ENCODE results near the gene POLR2F. TPM values are rescaled to one million over a fixed set of nuclear protein-coding genes. Genes with fewer than 3 reads are reported as not detected.

The POLR2F gene
- total RNA-seq, 2 donors from 2014 or later = 43.8 to 119 TPM

DNA sequence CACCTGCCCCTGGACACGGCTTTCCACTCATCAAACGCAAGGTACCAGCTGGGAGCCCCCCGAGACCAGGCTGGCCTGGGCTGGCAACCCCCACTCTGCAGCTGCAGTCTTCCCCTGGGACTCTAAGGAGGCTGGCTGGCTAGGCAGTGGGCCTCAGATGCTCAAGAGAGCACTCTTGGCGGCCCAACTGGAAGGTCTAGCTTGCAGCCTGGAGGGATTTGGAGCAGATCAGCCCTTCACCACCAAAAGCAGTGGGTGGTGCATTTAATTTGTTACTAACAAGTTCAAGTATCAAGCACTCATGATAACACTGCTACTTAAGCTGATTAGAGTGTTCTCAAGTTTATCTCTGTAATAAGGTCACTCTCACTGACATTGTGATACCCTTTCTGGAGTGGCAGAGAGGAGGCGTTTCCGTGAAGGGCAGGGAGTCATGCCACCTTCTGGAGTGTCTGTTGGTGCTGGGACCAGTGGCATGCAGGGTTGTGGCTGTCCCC is 21.6 kb upstream of the POLR2F start:
- WGBS, 2 donors = 35 to 62% methylated on average over 2 to 6 of the region's 6 CpGs
- no peak for DNase-seq
- H3K9me3 ChIP-seq = no peaks in the 10 kb centered on the region
- TF ChIP-seq POLR2A (IDR thresholded peaks at IDR 0.05) = no peak
- TF ChIP-seq, protein P1, sequence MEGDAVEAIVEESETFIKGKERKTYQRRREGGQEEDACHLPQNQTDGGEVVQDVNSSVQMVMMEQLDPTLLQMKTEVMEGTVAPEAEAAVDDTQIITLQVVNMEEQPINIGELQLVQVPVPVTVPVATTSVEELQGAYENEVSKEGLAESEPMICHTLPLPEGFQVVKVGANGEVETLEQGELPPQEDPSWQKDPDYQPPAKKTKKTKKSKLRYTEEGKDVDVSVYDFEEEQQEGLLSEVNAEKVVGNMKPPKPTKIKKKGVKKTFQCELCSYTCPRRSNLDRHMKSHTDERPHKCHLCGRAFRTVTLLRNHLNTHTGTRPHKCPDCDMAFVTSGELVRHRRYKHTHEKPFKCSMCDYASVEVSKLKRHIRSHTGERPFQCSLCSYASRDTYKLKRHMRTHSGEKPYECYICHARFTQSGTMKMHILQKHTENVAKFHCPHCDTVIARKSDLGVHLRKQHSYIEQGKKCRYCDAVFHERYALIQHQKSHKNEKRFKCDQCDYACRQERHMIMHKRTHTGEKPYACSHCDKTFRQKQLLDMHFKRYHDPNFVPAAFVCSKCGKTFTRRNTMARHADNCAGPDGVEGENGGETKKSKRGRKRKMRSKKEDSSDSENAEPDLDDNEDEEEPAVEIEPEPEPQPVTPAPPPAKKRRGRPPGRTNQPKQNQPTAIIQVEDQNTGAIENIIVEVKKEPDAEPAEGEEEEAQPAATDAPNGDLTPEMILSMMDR (IDR thresholded peaks at IDR 0.05) = no peak
- intact Hi-C loops (cut with DNase I) = no loop called here
- ATAC-seq = no peak
- peak overlapping the region; percentile 10 to 87 (median 72) for H3K27ac ChIP-seq
- no peaks in the 10 kb centered on the region for H3K27me3 ChIP-seq
- peaks cover 61% of the 10 kb centered on the region for H3K4me1 ChIP-seq
- H3K4me3 ChIP-seq = no peak overlapping the region
- H3K36me3 ChIP-seq (replicated peaks in 1 of 2; ENCODE audit: insufficient read depth in 1 of 2, low read depth in 2 of 2) = peaks cover 0 to 5% of the 10 kb centered on the region in 2 donors

DNA sequence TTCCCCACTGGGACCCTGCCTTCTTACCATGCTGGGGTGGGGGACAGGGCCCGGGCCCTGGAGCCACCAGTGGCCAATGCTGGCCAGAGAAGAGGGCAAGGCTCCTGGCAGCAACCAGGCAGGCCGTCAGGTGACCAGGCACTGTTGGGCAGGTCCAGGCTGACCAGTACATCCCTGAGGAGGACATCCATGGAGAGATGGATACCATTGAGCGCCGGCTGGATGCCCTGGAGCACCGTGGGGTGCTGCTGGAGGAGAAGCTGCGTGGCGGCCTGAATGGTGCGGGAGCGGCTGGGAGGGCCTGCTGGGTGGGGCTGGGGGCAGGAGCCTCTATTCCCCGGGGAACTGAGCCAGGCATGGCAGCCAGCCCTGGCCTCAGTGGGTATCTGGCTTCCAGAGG is 21.1 kb upstream of the POLR2F start:
- Histone ChIP-seq H3K4me1 (peaks cover 60% of the 10 kb centered on the region), H3K36me3 (replicated peaks in 1 of 2; ENCODE audit: insufficient read depth in 1 of 2, low read depth in 2 of 2) (peaks cover 0 to 6% of the 10 kb centered on the region in 2 donors), H3K4me3 (no peak overlapping the region), H3K27me3 (no peaks in the 10 kb centered on the region), H3K9me3 (no peaks in the 10 kb centered on the region), H3K27ac (peak overlapping the region; percentile 10 to 87 (median 72))
- WGBS, 2 donors = 75 to 81% methylated on average over 8 to 10 of the region's 10 CpGs
- intact Hi-C loops (cut with DNase I) = no loop called here
- ATAC-seq = no peak
- TF ChIP-seq POLR2A (IDR thresholded peaks at IDR 0.05) = no peak
- TF ChIP-seq, protein P1 (IDR thresholded peaks at IDR 0.05) = no peak
- no peak for DNase-seq

GRCh38 chr22:37932821-37933578 is 20.5 kb upstream of the POLR2F start:
- ATAC-seq (no peak), DNase-seq (peak in 3 of 4 donors; percentile 33 to 52 (median 46))
- Histone ChIP-seq H3K27me3 (no peaks in the 10 kb centered on the region), H3K36me3 (replicated peaks in 1 of 2; ENCODE audit: insufficient read depth in 1 of 2, low read depth in 2 of 2) (peaks cover 4 to 6% of the 10 kb centered on the region in 2 donors), H3K4me3 (no peak overlapping the region), H3K9me3 (no peaks in the 10 kb centered on the region), H3K4me1 (peaks cover 60% of the 10 kb centered on the region), H3K27ac (peak overlapping the region; percentile 63 to 87 (median 80))
- 59 to 65% methylated on average over 7 to 21 of the region's 21 CpGs for WGBS, 2 donors
- TF ChIP-seq, protein P1 (IDR thresholded peaks at IDR 0.05) = no peak
- no peak for TF ChIP-seq POLR2A (IDR thresholded peaks at IDR 0.05)
- intact Hi-C loops (cut with DNase I) = no loop called here

GRCh38 chr22:37933711-37934376 is 19.7 kb upstream of the POLR2F start:
- no peaks in the 10 kb centered on the region for H3K27me3 ChIP-seq
- peak in 1 of 3 donors; percentile 31 for TF ChIP-seq POLR2A (IDR thresholded peaks at IDR 0.05)
- TF ChIP-seq, protein P1 (IDR thresholded peaks at IDR 0.05) = peak; percentile 94 to 99 (median 99)
- H3K27ac ChIP-seq = peak overlapping the region; percentile 63 to 87 (median 80)
- peak; percentile 93 to 96 (median 94) for DNase-seq
- H3K4me3 ChIP-seq = no peak overlapping the region
- intact Hi-C loops (cut with DNase I) = no loop called here
- H3K36me3 ChIP-seq (replicated peaks in 1 of 2; ENCODE audit: insufficient read depth in 1 of 2, low read depth in 2 of 2) = peaks cover 4 to 5% of the 10 kb centered on the region in 2 donors
- ATAC-seq = peak; percentile 93
- 4 to 6% methylated on average over 6 to 13 of the region's 13 CpGs for WGBS, 2 donors
- peaks cover 55% of the 10 kb centered on the region for H3K4me1 ChIP-seq
- no peaks in the 10 kb centered on the region for H3K9me3 ChIP-seq

All from body of pancreas (tissue), 4 donors.